H1 (cell line): ENCODE data around the gene PAGE4. TPM values are rescaled to one million over a fixed set of nuclear protein-coding genes. Genes with fewer than 3 reads are reported as not detected.

ENCODE experiments used
- GTF2F1 ChIP-seq: IDR thresholded peaks from 2 replicates; pipeline ENCODE4 v1.6.1; 2012; ENCODE audit warnings: low read depth, low read length, improper control_type of control experiment, borderline replicate concordance
- TEAD4 ChIP-seq: IDR thresholded peaks from 2 replicates; pipeline ENCODE4 v1.6.1; 2012; ENCODE audit warnings: low read depth, low read length, inconsistent platforms, mixed read lengths
- YY1 ChIP-seq: IDR thresholded peaks from 2 replicates; pipeline ENCODE4 v1.6.1; 2011; ENCODE audit warnings: low read depth, mild to moderate bottlenecking, low read length
- ZNF274 ChIP-seq: IDR thresholded peaks from 2 replicates; pipeline ENCODE4 v1.7.0; 2012; ENCODE audit warnings: low read length, borderline replicate concordance; ENCODE audit errors: extremely low read depth
- polyA plus RNA-seq, 7 experiments: library from polyadenylated mRNA; depleted of rRNA in 3 of 7; stranded (reverse) in 5 of 7; unstranded in 2 of 7; fragments of >200 nt in 5 of 7; fragments of 200-250 nt in 2 of 7; gene quantifications; 1 replicate in 5 of 7; 2 replicates in 1 of 7; 4 replicates in 1 of 7; pipeline versions ENCODE4 v1.2.1 to v1.2.3, GENCODE V29; 2011 to 2013; ENCODE audit warnings: missing spikeins in 2 of 7, mixed read lengths in 2 of 7
- total RNA-seq: library from RNA; stranded (reverse); fragmentation: NEBNext Ultra II Directional; extraction: Animal tissue kit (Norgen Biotek cat#: 25700); gene quantifications from 2 replicates; pipeline ENCODE4 v1.2.1, GENCODE V29; 2021

PAGE4 gene
- total and polyA plus RNA-seq, 2 of the 8 experiments (the other 6 are each of a cell fraction or from before 2014, with no cell fraction given): 0.53 TPM; not detected in 1

GRCh38 chrX:49860867-49861535 lies 31.9 kb downstream of the PAGE4 start (continued):
- TF ChIP-seq GTF2F1 (no peak), TEAD4 (no peak), YY1 (no peak), ZNF274 (no peak)
